ENCODE measurements around the gene FTSJ3. TPM values are rescaled to one million over a fixed set of nuclear protein-coding genes. Genes with fewer than 3 reads are reported as not detected.

Gene FTSJ3
- total and polyA plus RNA-seq, 2 donors from 2014 or later: 23.7 to 38.7 TPM

GRCh38 chr17:63830278-63830677, 2.8 kb upstream of the FTSJ3 start:
- Histone ChIP-seq H3K27ac (ENCODE audit: low read depth in 2 of 2, low read length in 2 of 2) (no peak overlapping the region), H3K4me1 (ENCODE audit: control insufficient read depth in 2 of 3, insufficient read depth in 2 of 3, low read depth in 1 of 3, low read length in 3 of 3) (peaks cover 0 to 23% (median 20%) of the 10 kb centered on the region in 3 donors), H3K9ac (ENCODE audit: low read length in 3 of 3) (no peak overlapping the region), H3K9me3 (ENCODE audit: control insufficient read depth in 2 of 3, insufficient read depth in 1 of 3, low read length in 3 of 3) (no peaks in the 10 kb centered on the region), H3K36me3 (ENCODE audit: control insufficient read depth in 2 of 3, insufficient read depth in 3 of 3, low read length in 3 of 3) (peaks cover 14 to 73% (median 50%) of the 10 kb centered on the region in 3 donors), H3K4me3 (ENCODE audit: low read length in 3 of 3) (no peak overlapping the region), H3K27me3 (ENCODE audit: control insufficient read depth, insufficient read depth, low read length) (no peaks in the 10 kb centered on the region)
- intact Hi-C loops (cut with DNase I): no loop called here
- peak in 1 of 5 donors; percentile 48 for DNase-seq
- FAIRE-seq: no peak
- TF ChIP-seq CTCF (IDR thresholded peaks at IDR 0.05; ENCODE audit: borderline replicate concordance, extremely low read depth, insufficient read depth): no peak

GRCh38 chr17:63828936-63829335, 1.5 kb upstream of the FTSJ3 start:
- Histone ChIP-seq H3K27me3 (ENCODE audit: control insufficient read depth, insufficient read depth, low read length) (no peaks in the 10 kb centered on the region), H3K4me1 (ENCODE audit: control insufficient read depth in 2 of 3, insufficient read depth in 2 of 3, low read depth in 1 of 3, low read length in 3 of 3) (peaks cover 0 to 26% (median 20%) of the 10 kb centered on the region in 3 donors), H3K36me3 (ENCODE audit: control insufficient read depth in 2 of 3, insufficient read depth in 3 of 3, low read length in 3 of 3) (peaks cover 18 to 75% (median 54%) of the 10 kb centered on the region in 3 donors), H3K27ac (ENCODE audit: low read depth in 2 of 2, low read length in 2 of 2) (no peak overlapping the region), H3K4me3 (ENCODE audit: low read length in 3 of 3) (peak overlapping the region in 1 of 3 donors; percentile 99), H3K9me3 (ENCODE audit: control insufficient read depth in 2 of 3, insufficient read depth in 1 of 3, low read length in 3 of 3) (no peaks in the 10 kb centered on the region), H3K9ac (ENCODE audit: low read length in 3 of 3) (peak overlapping the region in 1 of 3 donors; percentile 75)
- no peak for TF ChIP-seq CTCF (IDR thresholded peaks at IDR 0.05; ENCODE audit: borderline replicate concordance, extremely low read depth, insufficient read depth)
- FAIRE-seq (no peak), DNase-seq (no peak)
- intact Hi-C loops (cut with DNase I): no loop called here

GRCh38 chr17:63827801-63828221, 348 bp upstream of the FTSJ3 start:
- H3K36me3 ChIP-seq (ENCODE audit: control insufficient read depth in 2 of 3, insufficient read depth in 3 of 3, low read length in 3 of 3): peaks cover 19 to 77% (median 49%) of the 10 kb centered on the region in 3 donors
- peak in 2 of 5 donors; percentile 31 to 44 for DNase-seq
- no peak for FAIRE-seq
- H3K4me3 ChIP-seq (ENCODE audit: low read length in 3 of 3): peak overlapping the region; percentile 90 to 99 (median 95)
- intact Hi-C loops (cut with DNase I): no loop called here
- H3K27ac ChIP-seq (ENCODE audit: low read depth in 2 of 2, low read length in 2 of 2): peak overlapping the region; percentile 96 to 99
- peak overlapping the region; percentile 6 to 93 (median 75) for H3K9ac ChIP-seq (ENCODE audit: low read length in 3 of 3)
- H3K9me3 ChIP-seq (ENCODE audit: control insufficient read depth in 2 of 3, insufficient read depth in 1 of 3, low read length in 3 of 3): no peaks in the 10 kb centered on the region
- no peak for TF ChIP-seq CTCF (IDR thresholded peaks at IDR 0.05; ENCODE audit: borderline replicate concordance, extremely low read depth, insufficient read depth)
- H3K27me3 ChIP-seq (ENCODE audit: control insufficient read depth, insufficient read depth, low read length): no peaks in the 10 kb centered on the region
- H3K4me1 ChIP-seq (ENCODE audit: control insufficient read depth in 2 of 3, insufficient read depth in 2 of 3, low read depth in 1 of 3, low read length in 3 of 3): peaks cover 0 to 26% (median 20%) of the 10 kb centered on the region in 3 donors
